K562 (cell line): Measurements from ENCODE around the gene CHSY1. TPM values are rescaled to one million over a fixed set of nuclear protein-coding genes. Genes with fewer than 3 reads are reported as not detected.

ENCODE experiments used
- BRCA1 ChIP-seq, 2 experiments: fragments of 450-650 bp in 1 of 2; sonication (generic) in 1 of 2; formaldehyde crosslinking in 1 of 2; IDR thresholded peaks; 2 replicates each; pipeline versions ENCODE4 v1.5.0 to v1.6.1; 2017 to 2020; ENCODE audit warnings: mild to moderate bottlenecking in 1 of 2, missing genetic modification reagents in 1 of 2
- CBFA2T2 ChIP-seq: fragments of 450-650 bp; conservative IDR thresholded peaks from 2 replicates; pipeline ENCODE4 v1.6.1; 2017; ENCODE audit warnings: mild to moderate bottlenecking
- CBX3 ChIP-seq, 2 experiments: IDR thresholded peaks; 1 replicate in 1 of 2; 2 replicates in 1 of 2; pipeline ENCODE4 v1.6.1; 2012; ENCODE audit warnings: inconsistent platforms in 2 of 2, low read length in 2 of 2, borderline replicate concordance in 1 of 2, control low read depth in 1 of 2
- CEBPG ChIP-seq, 3 experiments: fragments of 200-800 bp in 1 of 3; sonication (Bioruptor generic) in 1 of 3; sonication (generic) in 1 of 3; formaldehyde crosslinking in 1 of 3; IDR thresholded peaks in 2 of 3; conservative IDR thresholded peaks in 1 of 3; 2 replicates each; pipeline versions ENCODE4 v1.6.1 to v1.8.0; 2016 to 2022; ENCODE audit warnings: missing compliant biosample characterization in 2 of 3, missing genetic modification characterization in 2 of 3, mild to moderate bottlenecking in 1 of 3, missing genetic modification reagents in 1 of 3
- CHD4 ChIP-seq: fragments of 200-600 bp; sonication (generic); IDR thresholded peaks from 3 replicates; pipeline ENCODE4 v1.6.1; 2012; ENCODE audit warnings: low read depth, mild to moderate bottlenecking, mixed read lengths, low read length, inconsistent platforms; ENCODE audit not compliant: insufficient read depth, insufficient replicate concordance, poor library complexity, severe bottlenecking
- ELF2 ChIP-seq: fragments of 250-450 bp; sonication (Bioruptor Pico); IDR thresholded peaks from 2 replicates; pipeline ENCODE4 v1.5.0; 2021; ENCODE audit warnings: mild to moderate bottlenecking
- GTF2B ChIP-seq: IDR thresholded peaks from 2 replicates; pipeline ENCODE4 v1.6.1; 2011; ENCODE audit not compliant: insufficient read length; ENCODE audit errors: extremely low read depth
- HDAC2 ChIP-seq: fragments of 450-650 bp; IDR thresholded peaks from 2 replicates; pipeline ENCODE4 v1.6.1; 2016; ENCODE audit warnings: mild to moderate bottlenecking
- MBD1 ChIP-seq: fragments of 250-450 bp; sonication (Bioruptor Pico); IDR thresholded peaks from 2 replicates; pipeline ENCODE4 v1.8.0; 2022; ENCODE audit warnings: inconsistent platforms
- NCOA1 ChIP-seq: fragments of 450-650 bp; IDR thresholded peaks from 2 replicates; pipeline ENCODE4 v1.6.1; 2016; ENCODE audit warnings: low read depth
- NCOA4 ChIP-seq: fragments of 450-650 bp; IDR thresholded peaks from 2 replicates; pipeline ENCODE4 v1.6.1; 2018; ENCODE audit warnings: mild to moderate bottlenecking; ENCODE audit not compliant: partially characterized antibody
- RBM15 ChIP-seq: fragments of 200-400 bp; formaldehyde crosslinking; IDR thresholded peaks from 2 replicates; pipeline ENCODE4 v1.6.1; 2018; ENCODE audit warnings: mild to moderate bottlenecking, low read length, moderate library complexity; ENCODE audit not compliant: insufficient read depth
- RHOXF2B ChIP-seq: fragments of 250-450 bp; sonication (Bioruptor Pico); conservative IDR thresholded peaks from 2 replicates; pipeline ENCODE4 v1.5.1; 2021
- TAF9B ChIP-seq: fragments of 450-650 bp; IDR thresholded peaks from 2 replicates; pipeline ENCODE4 v1.6.1; 2018; ENCODE audit warnings: mild to moderate bottlenecking; ENCODE audit not compliant: partially characterized antibody
- TFAM ChIP-seq: fragments of 250-450 bp; sonication (Bioruptor Pico); conservative IDR thresholded peaks from 2 replicates; pipeline ENCODE4 v1.5.0; 2021; ENCODE audit warnings: mild to moderate bottlenecking, moderate library complexity
- ZNF121 ChIP-seq: sonication (generic); formaldehyde crosslinking; conservative IDR thresholded peaks from 2 replicates; pipeline ENCODE4 v1.8.0; 2022; ENCODE audit warnings: missing genetic modification reagents
- ZNF140 ChIP-seq: fragments of 250-450 bp; sonication (Bioruptor Pico); IDR thresholded peaks from 2 replicates; pipeline ENCODE4 v1.8.0; 2021; ENCODE audit warnings: moderate library complexity, mild to moderate bottlenecking, inconsistent platforms
- ZNF24 ChIP-seq: fragments of 450-650 bp; IDR thresholded peaks from 2 replicates; pipeline ENCODE4 v1.6.1; 2016
- ZNF583 ChIP-seq: fragments of 250-450 bp; sonication (Bioruptor Pico); IDR thresholded peaks from 2 replicates; pipeline ENCODE4 v1.4.0; 2020
- ZNF717 ChIP-seq: fragments of 250-450 bp; sonication (Bioruptor Pico); IDR thresholded peaks from 2 replicates; pipeline ENCODE4 v1.5.0; 2021
- polyA plus RNA-seq, 8 experiments: library from polyadenylated mRNA; depleted of rRNA in 4 of 8; stranded (reverse) in 5 of 8; unstranded in 3 of 8; fragments of >200 nt; fragmentation: Nextera tagmentation in 2 of 8; fragmentation: Illumina TruSeq in 1 of 8; extraction: Ambion mirVana in 2 of 8; extraction: Trizol in 1 of 8; gene quantifications; 2 replicates each; pipeline versions ENCODE4 v1.2.1 to v1.2.3, GENCODE V29; 2011 to 2014; ENCODE audit warnings: inconsistent platforms in 1 of 8, missing spikeins in 1 of 8
- total RNA-seq, 7 experiments: library from RNA; depleted of rRNA in 6 of 7; stranded (reverse); fragments of >200 nt in 6 of 7; fragmentation: Illumina TruSeq in 2 of 7; extraction: Trizol in 2 of 7; gene quantifications; 2 replicates each; pipeline versions ENCODE4 v1.2.1 to v1.2.3, GENCODE V29; 2011 to 2021; ENCODE audit warnings: low replicate concordance in 1 of 7
- TF ChIP-seq, protein P1 (sequence below): IDR thresholded peaks from 2 replicates; pipeline ENCODE4 v1.6.1; 2012; ENCODE audit warnings: low read depth, low read length, improper control_type of control experiment, borderline replicate concordance
- TF ChIP-seq, protein P2 (sequence below), 2 experiments: fragments of 450-650 bp in 1 of 2; sonication (generic) in 1 of 2; formaldehyde crosslinking; conservative IDR thresholded peaks; 2 replicates each; pipeline versions ENCODE4 v1.4.0 to v1.8.1; 2020 to 2022; ENCODE audit warnings: mild to moderate bottlenecking in 1 of 2, missing genetic modification reagents in 1 of 2
- TF ChIP-seq, protein P3 (sequence below): sonication (generic); formaldehyde crosslinking; IDR thresholded peaks from 2 replicates; pipeline ENCODE4 v1.8.0; 2022; ENCODE audit warnings: mild to moderate bottlenecking, missing genetic modification reagents

Gene CHSY1
- total and polyA plus RNA-seq, 9 of the 15 experiments (the other 6 are each of a cell fraction or from before 2014, with no cell fraction given) = 7.0 to 16.4 (median 13.4) TPM

DNA sequence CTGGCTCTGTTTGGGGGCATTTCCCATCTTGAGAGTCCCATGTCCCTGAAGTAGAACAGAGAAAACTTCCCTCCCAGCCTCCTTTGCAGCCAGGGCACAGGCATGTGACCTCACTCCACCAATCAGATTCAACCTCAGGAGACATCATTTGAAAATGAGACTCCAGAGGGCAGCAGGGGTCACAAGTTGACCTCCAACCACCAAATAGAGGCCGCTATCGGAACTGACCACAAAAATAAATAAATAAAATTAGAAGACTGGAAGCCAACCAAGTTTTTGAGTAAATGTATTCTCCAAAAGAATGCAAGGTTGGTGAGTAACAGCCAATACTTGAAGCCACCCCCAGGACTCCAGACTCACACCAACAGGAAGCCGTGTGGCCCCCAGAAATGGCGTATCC is 106.5 kb downstream of the CHSY1 start (continued):
- TF ChIP-seq, protein P1, sequence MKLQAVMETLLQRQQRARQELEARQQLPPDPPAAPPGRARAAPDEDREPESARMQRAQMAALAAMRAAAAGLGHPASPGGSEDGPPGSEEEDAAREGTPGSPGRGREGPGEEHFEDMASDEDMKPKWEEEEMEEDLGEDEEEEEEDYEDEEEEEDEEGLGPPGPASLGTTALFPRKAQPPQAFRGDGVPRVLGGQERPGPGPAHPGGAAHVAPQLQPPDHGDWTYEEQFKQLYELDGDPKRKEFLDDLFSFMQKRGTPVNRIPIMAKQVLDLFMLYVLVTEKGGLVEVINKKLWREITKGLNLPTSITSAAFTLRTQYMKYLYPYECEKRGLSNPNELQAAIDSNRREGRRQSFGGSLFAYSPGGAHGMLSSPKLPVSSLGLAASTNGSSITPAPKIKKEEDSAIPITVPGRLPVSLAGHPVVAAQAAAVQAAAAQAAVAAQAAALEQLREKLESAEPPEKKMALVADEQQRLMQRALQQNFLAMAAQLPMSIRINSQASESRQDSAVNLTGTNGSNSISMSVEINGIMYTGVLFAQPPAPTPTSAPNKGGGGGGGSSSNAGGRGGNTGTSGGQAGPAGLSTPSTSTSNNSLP = no peak
- TF ChIP-seq NCOA4 = no peak
- no peak for TF ChIP-seq CEBPG (CRISPR knock-in tag; IDR thresholded peaks at IDR 0.05)
- TF ChIP-seq CEBPG (tag; conservative IDR thresholded peaks at IDR 0.05 in 1 of 2, IDR thresholded peaks at IDR 0.05 in 1 of 2) = no peak
- no peak for TF ChIP-seq ZNF583 (CRISPR knock-in tag)
- no peak for TF ChIP-seq RHOXF2B (CRISPR knock-in tag)
- no peak for TF ChIP-seq RBM15
- no peak for TF ChIP-seq GTF2B
- TF ChIP-seq, protein P2, sequence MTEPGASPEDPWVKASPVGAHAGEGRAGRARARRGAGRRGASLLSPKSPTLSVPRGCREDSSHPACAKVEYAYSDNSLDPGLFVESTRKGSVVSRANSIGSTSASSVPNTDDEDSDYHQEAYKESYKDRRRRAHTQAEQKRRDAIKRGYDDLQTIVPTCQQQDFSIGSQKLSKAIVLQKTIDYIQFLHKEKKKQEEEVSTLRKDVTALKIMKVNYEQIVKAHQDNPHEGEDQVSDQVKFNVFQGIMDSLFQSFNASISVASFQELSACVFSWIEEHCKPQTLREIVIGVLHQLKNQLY (CRISPR knock-in tag; conservative IDR thresholded peaks at IDR 0.05) = no peak
- no peak for TF ChIP-seq ELF2 (CRISPR knock-in tag)
- no peak for TF ChIP-seq CBX3 (IDR thresholded peaks at IDR 0.05; ENCODE audit: borderline replicate concordance in 1 of 2, low read length in 2 of 2)
- TF ChIP-seq CHD4 = no peak
- no peak for TF ChIP-seq MBD1
- TF ChIP-seq TAF9B = no peak
- TF ChIP-seq, protein P3, sequence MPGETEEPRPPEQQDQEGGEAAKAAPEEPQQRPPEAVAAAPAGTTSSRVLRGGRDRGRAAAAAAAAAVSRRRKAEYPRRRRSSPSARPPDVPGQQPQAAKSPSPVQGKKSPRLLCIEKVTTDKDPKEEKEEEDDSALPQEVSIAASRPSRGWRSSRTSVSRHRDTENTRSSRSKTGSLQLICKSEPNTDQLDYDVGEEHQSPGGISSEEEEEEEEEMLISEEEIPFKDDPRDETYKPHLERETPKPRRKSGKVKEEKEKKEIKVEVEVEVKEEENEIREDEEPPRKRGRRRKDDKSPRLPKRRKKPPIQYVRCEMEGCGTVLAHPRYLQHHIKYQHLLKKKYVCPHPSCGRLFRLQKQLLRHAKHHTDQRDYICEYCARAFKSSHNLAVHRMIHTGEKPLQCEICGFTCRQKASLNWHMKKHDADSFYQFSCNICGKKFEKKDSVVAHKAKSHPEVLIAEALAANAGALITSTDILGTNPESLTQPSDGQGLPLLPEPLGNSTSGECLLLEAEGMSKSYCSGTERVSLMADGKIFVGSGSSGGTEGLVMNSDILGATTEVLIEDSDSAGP (CRISPR knock-in tag) = no peak
- 0 out of 2 replicates have a peak, but pooled peaks have one; percentile 27 for TF ChIP-seq CBFA2T2
- TF ChIP-seq HDAC2 = no peak
- TF ChIP-seq BRCA1 (IDR thresholded peaks at IDR 0.05) = no peak
- no peak for TF ChIP-seq BRCA1 (CRISPR knock-in tag; IDR thresholded peaks at IDR 0.05)
- TF ChIP-seq ZNF121 (CRISPR knock-in tag) = no peak
- no peak for TF ChIP-seq ZNF24
- no peak for TF ChIP-seq ZNF140 (CRISPR knock-in tag)
- no peak for TF ChIP-seq ZNF717 (CRISPR knock-in tag)
- TF ChIP-seq TFAM (CRISPR knock-in tag) = no peak
- no peak for TF ChIP-seq NCOA1
